HG03064 (cell line): Measurements from ENCODE around the gene ATG10.
"Not testable (repeated sequence)": the region's sequence is repeated elsewhere in the genome, so short reads cannot be mapped to it uniquely, and the experiment has no call there.

ENCODE experiments used
- ATAC-seq: cut with Tn5 transposase; IDR thresholded peaks from one replicate; pipeline ENCODE4 v1.9.1; 2021; ENCODE audit warnings: low read depth; ENCODE audit not compliant: unreplicated experiment

ATG10 gene

DNA sequence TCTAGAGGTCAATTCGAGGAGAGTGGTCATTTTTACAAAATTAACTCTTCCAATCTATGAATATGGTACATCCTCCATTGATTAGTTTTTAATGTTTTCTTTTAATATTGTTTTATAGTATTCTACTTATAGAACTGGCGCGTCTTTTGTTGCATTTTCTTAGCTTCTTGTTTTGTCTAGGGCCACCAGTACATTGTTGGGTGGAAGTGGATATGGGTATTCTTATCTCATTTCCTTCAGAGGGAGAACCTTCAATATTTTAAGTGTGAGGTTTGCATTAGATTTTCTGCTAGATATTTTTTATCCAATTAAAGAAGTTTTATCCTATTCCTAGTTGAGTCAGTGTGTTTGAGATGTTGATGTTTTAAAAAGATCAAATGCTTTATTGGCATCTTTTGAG, 236.5 kb downstream of the ATG10 start:
- ATAC-seq = no peak

DNA sequence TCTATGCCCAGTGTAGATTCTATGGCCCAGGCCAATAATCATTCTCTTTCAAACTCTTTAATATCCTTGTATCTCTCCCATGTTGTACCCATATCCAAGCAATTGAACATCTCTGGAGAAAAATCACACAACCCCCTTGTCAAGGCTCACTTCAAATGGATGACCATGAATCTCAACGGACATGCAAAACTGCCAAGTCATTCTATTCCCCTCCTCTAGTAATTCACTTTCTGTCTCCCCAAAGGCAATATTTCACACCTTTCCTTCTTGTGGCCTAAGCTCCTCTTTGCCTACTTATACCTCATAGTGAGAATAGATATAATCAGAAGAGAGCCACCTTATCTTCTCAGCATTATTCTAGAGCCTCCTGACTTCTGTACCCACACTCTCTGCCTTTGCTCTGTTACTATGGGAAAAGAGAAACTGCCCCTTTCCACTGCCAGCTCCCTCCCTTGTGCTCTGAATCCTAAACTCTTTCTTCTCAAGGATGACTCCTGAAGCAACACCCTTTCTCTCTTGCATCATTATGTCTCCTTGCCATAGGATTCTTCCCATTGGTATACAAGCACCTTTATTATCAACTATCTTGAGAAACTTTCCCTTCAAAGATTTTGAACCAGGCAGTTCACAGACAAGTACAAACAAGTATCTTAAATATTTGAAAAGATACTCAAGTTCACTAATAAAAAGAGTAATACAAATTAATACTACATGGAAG, 240.2 kb downstream of the ATG10 start:
- ATAC-seq = no peak

GRCh38 chr5:82217917-82218316, 246.1 kb downstream of the ATG10 start:
- no peak for ATAC-seq

DNA sequence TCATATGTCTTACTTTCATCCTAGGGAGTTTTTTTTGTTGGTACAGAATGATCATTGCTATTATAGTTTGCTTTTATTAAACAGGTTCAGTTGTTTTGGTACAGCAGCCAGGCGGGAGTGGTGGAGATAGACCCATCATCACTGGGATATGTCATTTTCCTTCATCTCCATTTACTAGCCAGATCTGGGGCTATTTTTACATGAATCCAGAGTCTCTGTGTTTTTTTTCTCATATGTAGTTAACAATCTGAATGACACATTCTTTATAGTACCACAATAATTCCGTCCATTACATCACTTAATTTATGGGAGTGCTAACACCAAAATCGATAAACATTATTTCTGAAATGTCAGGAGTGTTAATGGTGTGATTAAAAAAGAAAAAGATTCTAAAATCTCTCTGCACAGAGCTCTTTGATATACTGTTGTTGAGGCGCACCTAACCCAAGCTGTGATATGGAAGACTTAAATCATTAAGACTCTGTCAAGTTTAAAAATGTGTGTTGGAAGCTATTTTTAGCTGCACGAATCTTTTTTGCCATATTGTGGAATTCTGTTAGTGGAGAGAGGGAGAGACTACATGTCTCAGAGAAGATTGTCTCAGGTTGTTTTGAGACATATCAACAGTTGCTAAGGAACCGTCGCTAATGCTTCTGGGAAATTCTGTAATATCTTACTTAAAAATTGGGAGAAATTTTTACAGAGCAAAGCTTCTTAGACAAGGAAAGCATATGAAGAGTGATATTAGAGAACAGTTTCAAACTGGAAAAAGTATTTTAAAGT, 246.7 kb downstream of the ATG10 start:
- ATAC-seq = no peak

- no peak for ATAC-seq
Measured at GRCh38 chr5:82221020-82221419, 249.2 kb downstream of the ATG10 start.

GRCh38 chr5:82222597-82223574, 251.1 kb downstream of the ATG10 start:
- ATAC-seq = no peak

DNA sequence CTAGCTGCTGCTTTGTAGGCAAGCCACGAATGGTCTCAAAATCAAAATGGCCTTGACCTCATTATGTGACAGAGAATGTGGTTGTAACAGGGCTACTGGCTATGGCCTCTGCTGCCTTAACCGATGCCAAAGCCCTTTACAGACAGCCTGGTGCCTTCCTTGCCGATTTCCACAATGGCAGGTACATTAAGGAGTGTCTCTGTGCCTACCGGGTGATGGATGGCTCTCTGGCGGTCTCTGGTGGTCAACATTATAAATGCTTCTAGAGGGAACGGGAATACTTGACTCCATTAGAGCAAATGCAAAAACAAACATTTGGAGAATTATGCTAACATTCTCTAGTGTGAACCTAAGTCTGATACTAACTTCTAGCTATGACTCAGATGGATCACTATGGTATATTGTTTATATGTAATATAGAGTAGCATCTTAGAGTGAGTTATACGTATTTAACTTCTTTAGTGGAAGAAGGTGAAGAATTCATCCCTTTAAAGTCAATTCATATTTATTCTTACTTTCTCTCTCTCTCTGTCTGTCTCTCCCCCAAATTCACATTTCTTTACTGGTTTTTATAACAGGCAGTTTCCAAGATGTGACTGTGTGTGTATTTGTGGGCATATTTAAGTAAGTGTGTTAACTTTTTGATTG, 253.8 kb downstream of the ATG10 start:
- ATAC-seq = peak; percentile 79

DNA sequence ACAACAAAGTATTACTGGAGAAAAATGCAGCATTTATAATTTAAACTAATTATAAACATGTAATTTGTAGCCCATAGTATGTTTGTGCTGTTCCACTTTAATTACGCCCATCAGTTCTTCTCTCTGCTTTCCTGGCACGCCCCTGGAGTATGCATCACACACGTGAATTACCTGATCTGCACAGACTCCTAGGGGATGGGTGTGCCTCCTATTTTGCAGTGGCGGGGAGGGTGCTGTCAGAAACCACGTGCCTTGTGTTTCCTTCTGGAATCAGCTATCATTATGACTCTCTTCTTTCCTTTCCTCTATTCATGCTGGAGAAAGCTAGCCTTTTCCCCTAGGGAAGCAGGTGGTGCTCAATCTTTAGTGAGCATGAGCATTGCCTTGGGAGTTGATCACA, 263.1 kb downstream of the ATG10 start:
- no peak for ATAC-seq

DNA sequence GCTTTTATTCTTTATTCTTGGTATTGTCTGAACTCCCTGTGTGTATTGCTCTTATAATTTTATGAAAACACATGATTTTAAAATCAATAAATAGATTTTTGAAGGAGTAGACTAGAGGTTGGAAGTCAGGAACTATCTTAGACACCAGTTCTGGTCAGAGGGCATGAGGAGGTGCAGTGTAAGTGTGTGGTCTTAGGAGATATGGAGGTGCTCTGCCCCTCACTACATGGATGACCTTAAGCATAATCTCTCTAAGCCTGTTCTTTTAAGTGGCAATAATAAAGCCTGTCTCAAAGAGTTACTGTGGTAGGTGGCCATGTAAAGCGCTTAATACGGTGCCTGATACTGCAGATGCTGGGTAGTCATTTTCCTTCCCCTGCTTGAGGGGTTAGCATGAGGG, 272.3 kb downstream of the ATG10 start:
- ATAC-seq = no peak

GRCh38 chr5:82244854-82245635, 273.2 kb downstream of the ATG10 start:
- no peak for ATAC-seq

GRCh38 chr5:82246960-82247574, 275.2 kb downstream of the ATG10 start:
- no peak for ATAC-seq

DNA sequence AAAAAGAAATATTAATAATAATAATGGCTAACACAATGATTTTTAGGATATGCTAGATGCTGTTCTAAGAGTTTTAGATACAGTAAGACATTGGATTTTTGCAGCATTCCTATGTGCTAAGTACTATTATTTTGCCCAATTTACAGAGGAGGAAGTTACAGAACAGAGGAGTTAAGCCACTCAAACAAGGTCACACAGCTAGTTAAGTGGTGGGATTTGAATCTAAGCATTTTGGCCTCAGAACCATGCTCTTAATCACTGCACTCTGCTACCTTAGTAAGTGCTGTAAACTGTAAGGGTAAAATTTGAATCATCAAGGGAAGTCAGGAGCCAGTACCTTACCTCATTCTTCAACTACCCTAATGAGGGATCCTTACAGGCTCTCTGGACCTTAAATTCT, 280.9 kb downstream of the ATG10 start:
- no peak for ATAC-seq

DNA sequence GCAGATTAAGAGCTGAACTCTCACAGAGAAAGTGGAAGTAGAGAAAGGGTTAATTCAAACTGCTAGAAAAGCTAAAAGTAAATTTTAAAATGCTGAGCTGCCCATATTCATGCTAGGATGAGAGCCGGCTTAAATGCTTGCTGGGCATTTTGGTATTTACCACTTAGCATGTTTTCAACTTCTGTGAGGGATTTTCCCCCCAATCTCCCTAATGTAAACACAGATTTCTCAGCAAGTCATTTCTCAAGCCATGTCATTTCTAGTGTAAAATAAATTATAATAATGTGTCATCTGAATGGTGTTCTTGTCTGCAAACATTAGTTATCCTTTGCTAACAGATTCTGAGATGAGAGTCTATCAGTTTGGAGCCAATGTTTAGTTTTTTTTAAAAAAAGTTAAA, 284.0 kb downstream of the ATG10 start:
- no peak for ATAC-seq

DNA sequence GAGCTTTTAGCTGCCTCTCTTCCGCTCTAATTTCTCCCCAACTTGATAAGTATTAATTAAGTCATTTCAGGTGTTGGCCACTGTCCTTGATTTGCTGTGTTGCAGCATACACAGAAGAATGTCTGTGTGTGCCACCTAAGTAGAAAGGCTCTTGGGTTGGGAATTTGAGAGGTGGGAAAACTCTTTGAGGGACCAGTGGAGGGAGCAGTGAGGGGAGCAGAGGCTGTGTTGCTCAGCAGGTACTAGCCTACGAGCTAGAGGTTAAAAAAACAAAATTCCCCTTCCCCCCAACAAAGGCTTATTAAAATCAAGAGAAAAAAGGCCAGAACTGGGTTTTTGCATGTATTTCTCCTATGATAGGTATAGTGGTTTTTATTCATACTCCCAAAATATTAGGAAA, 285.4 kb downstream of the ATG10 start:
- no peak for ATAC-seq

DNA sequence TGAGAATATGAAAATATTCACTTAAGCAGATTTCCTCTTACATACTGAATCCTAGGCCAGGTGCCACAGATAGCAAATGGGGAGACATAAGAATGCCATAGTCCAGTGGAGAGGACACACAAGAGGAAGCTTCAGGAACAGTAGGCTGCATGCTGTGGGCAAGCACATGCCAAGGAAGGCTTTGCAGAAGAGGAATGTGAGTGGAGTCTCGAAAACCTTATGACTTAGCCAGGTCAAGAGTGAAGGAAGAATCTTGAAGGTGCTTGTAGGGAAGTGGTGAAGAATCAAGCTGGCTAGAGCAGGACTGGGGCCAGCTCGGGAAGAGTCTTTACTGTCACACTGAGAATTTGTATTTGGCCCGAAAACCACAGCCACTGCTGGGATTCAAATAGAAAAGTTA, 285.9 kb downstream of the ATG10 start:
- ATAC-seq = no peak

DNA sequence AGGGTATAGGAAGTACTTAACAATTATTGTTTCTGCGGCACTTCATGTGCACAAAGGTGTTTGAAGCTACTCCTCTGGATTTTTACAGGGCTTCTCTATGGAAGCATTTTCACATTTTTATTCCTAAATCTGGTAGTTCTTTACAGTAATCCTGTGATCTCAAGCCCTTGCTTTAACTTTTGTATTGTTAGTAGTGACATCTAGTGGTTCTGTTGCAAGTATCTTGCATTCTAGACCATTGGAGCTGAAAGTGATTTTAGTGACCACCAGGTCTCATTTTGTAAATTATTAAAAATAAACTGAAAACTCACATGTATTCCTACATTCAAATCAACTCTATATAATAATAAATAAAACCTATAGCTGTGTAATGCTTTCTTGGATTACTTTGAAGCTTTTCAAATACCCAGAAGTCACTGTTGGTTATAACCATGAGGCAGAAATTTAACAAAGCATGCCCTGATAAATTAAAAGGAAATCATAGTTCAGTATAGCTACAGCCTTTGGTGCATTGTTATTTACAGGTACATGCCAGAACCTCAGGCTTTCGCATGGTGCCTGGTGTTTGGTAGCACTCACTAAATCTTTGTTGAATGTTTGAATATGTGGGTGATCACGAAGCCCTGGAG, 287.5 kb downstream of the ATG10 start:
- no peak for ATAC-seq

- no peak for ATAC-seq
Measured at GRCh38 chr5:82265047-82265446, 293.2 kb downstream of the ATG10 start.

DNA sequence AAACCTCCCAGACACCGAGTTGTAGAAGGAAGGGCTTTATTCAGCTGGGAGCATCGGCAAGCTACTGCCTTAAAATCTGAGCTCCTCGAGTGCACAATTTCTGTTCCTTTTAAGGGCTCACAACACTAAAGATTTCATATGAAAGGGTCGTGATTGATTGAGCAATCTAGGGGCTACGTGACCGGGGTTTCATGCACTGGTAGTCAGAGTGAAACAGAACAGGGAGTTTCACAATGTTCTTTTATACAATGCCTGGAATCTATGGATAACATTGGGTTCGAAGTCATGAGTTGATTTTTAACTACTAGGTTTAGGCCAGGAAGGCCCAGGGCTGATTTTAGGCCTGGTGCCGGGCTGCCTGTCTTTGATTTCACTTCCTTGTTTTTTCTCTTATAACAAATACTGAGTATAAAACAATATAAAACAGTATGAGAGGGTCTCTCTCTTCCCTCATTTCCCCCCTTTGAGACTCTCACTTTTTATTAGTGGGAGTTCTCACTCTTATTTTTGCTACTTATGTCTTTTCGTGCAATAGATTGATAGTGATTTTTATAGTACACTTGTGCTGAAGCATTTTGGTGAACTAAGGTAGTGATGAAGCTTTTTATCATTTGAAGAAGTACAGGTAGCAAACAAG, 295.6 kb downstream of the ATG10 start:
- ATAC-seq = not testable (repeated sequence)
